ENCODE results near the gene FADS6. TPM values are rescaled to one million over a fixed set of nuclear protein-coding genes. Genes with fewer than 3 reads are reported as not detected.

The FADS6 gene
- total RNA-seq, 1 experiment from 2014 or later = not detected

- DNase-seq (ENCODE audit: low spot score) = no peak
These were observed 1.2 kb downstream of the FADS6 start for GRCh38 chr17:74892013-74892841.

GRCh38 chr17:74890554-74890953, 2.9 kb downstream of the FADS6 start:
- no peak for DNase-seq (ENCODE audit: low spot score)

GRCh38 chr17:74888469-74888868, 5.0 kb downstream of the FADS6 start:
- DNase-seq (ENCODE audit: low spot score) = no peak

GRCh38 chr17:74883241-74883745, 10.1 kb downstream of the FADS6 start:
- no peak for DNase-seq (ENCODE audit: low spot score)

- no peak for DNase-seq (ENCODE audit: low spot score)
These were observed 10.8 kb downstream of the FADS6 start for GRCh38 chr17:74882517-74883240.

- DNase-seq (ENCODE audit: low spot score) = no peak
These were observed 12.4 kb downstream of the FADS6 start for GRCh38 chr17:74881073-74881472.

- no peak for DNase-seq (ENCODE audit: low spot score)
These were observed 14.1 kb downstream of the FADS6 start for GRCh38 chr17:74879308-74879707.

- no peak for DNase-seq (ENCODE audit: low spot score)
These were observed 14.8 kb downstream of the FADS6 start for GRCh38 chr17:74878658-74879057.

GRCh38 chr17:74877592-74878548, 15.6 kb downstream of the FADS6 start:
- DNase-seq (ENCODE audit: low spot score) = no peak

GRCh38 chr17:74875977-74876593, 17.3 kb downstream of the FADS6 start:
- no peak for DNase-seq (ENCODE audit: low spot score)

GRCh38 chr17:74875155-74875976, 18.1 kb downstream of the FADS6 start:
- no peak for DNase-seq (ENCODE audit: low spot score)

GRCh38 chr17:74874615-74875037, 18.8 kb downstream of the FADS6 start:
- no peak for DNase-seq (ENCODE audit: low spot score)

GRCh38 chr17:74873874-74874614, 19.4 kb downstream of the FADS6 start:
- no peak for DNase-seq (ENCODE audit: low spot score)

GRCh38 chr17:74873037-74873873, 20.2 kb downstream of the FADS6 start:
- DNase-seq (ENCODE audit: low spot score) = peak; percentile 100

- no peak for DNase-seq (ENCODE audit: low spot score)
These were observed 21.0 kb downstream of the FADS6 start, which contains the start of gene FDXR for GRCh38 chr17:74872313-74873036. TSS of gene FDXR (minus strand) at chr17:74872994. CDS start at chr17:74872944, 50 bp downstream.

GRCh38 chr17:74871356-74872076, 21.9 kb downstream of the FADS6 start:
- no peak for DNase-seq (ENCODE audit: low spot score)

- peak; percentile 40 for DNase-seq (ENCODE audit: low spot score)
These were observed 22.9 kb downstream of the FADS6 start for GRCh38 chr17:74870512-74870911.

Data from H4 (cell line).